Measurements from ENCODE around the gene GJB2. TPM values are rescaled to one million over a fixed set of nuclear protein-coding genes. Genes with fewer than 3 reads are reported as not detected.
A peak's percentile ranks its signal among the peaks of the same experiment; 100 is the strongest.

GJB2 gene
- total RNA-seq, 4 donors from 2014 or later = 0.35 to 0.72 (median 0.36) TPM; not detected in 1

DNA sequence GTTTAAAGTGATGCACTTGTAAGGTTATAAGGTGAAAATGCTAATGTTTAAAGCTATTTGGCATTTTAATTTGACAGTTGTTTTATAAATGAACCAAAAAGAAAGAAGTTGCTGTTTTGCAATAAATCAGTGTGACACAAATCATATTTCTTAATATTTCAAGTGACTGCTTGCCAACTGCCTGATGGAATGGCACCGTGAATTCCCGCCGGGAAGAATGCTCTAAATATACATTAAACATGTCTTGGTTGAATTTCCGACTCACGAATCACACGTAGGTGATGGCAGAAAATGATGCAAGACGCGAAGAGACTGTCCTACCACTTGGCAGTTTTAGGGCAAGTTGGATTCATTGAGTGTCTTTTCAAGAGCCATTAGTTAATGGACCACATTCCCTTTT, 3.1 kb upstream of the GJB2 start:
- intact Hi-C loops (cut with DNase I; ENCODE audit: low total_unique reads) = no loop called here
- Histone ChIP-seq H3K9me3 (no peaks in the 10 kb centered on the region), H3K27me3 (peaks cover 54 to 63% (median 59%) of the 10 kb centered on the region in 3 donors), H3K4me1 (peaks cover 17 to 19% of the 10 kb centered on the region in 2 donors), H3K27ac (no peak overlapping the region), H3K36me3 (no peaks in the 10 kb centered on the region), H3K4me3 (no peak overlapping the region)
- TF ChIP-seq, protein P1, sequence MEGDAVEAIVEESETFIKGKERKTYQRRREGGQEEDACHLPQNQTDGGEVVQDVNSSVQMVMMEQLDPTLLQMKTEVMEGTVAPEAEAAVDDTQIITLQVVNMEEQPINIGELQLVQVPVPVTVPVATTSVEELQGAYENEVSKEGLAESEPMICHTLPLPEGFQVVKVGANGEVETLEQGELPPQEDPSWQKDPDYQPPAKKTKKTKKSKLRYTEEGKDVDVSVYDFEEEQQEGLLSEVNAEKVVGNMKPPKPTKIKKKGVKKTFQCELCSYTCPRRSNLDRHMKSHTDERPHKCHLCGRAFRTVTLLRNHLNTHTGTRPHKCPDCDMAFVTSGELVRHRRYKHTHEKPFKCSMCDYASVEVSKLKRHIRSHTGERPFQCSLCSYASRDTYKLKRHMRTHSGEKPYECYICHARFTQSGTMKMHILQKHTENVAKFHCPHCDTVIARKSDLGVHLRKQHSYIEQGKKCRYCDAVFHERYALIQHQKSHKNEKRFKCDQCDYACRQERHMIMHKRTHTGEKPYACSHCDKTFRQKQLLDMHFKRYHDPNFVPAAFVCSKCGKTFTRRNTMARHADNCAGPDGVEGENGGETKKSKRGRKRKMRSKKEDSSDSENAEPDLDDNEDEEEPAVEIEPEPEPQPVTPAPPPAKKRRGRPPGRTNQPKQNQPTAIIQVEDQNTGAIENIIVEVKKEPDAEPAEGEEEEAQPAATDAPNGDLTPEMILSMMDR (IDR thresholded peaks at IDR 0.05 in 4 of 5, conservative IDR thresholded peaks at IDR 0.05 in 1 of 5) = no peak
- TF ChIP-seq POLR2A (IDR thresholded peaks at IDR 0.05) = no peak
- DNase-seq = no peak
- no peak for ATAC-seq
- in situ Hi-C loops (cut with MboI; ENCODE audit: low sequenced_read_pairs in 4 of 4) = loop anchor here (10.0 to 25.0 kb wide), 5 partner anchors 92 to 742 kb away; partner anchors contain the start of gene XPO4 (in 1 of the 4)

DNA sequence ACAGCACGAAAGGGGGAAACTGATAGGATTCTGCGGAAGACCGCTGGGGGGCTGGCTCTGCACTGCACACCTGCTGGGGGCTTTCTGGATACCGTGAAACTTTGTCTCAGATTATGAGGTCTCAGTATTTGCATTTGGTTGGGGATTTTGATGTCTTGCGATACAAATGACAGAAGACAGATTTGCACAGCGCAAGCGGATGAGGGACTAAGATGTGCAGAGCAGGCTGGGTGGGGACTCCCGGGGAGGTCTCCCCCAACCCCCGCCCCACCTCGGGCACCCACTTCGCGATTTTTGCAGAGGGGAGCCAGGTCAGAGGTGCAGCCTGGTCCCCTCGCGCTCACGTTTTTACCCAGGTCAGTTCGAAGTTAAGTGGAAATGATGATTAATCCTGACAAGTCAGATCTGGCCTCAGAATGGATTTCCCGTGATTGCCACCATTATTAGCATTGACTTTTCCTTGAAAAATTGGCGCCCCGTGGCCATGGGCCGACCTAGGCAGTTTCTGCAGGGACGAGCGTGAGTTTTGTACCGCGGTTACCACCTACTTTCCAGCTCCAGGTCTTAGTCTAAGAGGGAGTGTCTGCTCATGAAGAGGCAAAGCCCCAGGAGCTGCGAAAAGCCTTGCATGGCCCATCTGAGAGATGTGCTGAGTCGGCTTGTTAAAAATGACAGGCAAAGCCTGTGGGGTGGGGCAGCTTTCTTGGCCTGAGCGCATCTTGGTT, 1.3 kb upstream of the GJB2 start:
- intact Hi-C loops (cut with DNase I; ENCODE audit: low total_unique reads) = no loop called here
- peaks cover 54 to 65% (median 59%) of the 10 kb centered on the region in 3 donors for H3K27me3 ChIP-seq
- DNase-seq (no peak), ATAC-seq (no peak)
- in situ Hi-C loops (cut with MboI; ENCODE audit: low sequenced_read_pairs in 4 of 4) = loop anchor here (10.0 to 25.0 kb wide), 5 partner anchors 93 to 743 kb away; partner anchors contain the start of gene XPO4 (in 1 of the 4)
- H3K36me3 ChIP-seq = no peaks in the 10 kb centered on the region
- peaks cover 17 to 19% of the 10 kb centered on the region in 2 donors for H3K4me1 ChIP-seq
- H3K27ac ChIP-seq = no peak overlapping the region
- no peaks in the 10 kb centered on the region for H3K9me3 ChIP-seq
- TF ChIP-seq POLR2A (IDR thresholded peaks at IDR 0.05) = no peak
- TF ChIP-seq, protein P1 (IDR thresholded peaks at IDR 0.05 in 4 of 5, conservative IDR thresholded peaks at IDR 0.05 in 1 of 5) = no peak
- H3K4me3 ChIP-seq = peak overlapping the region in 3 of 4 donors; percentile 50 to 65 (median 62)

DNA sequence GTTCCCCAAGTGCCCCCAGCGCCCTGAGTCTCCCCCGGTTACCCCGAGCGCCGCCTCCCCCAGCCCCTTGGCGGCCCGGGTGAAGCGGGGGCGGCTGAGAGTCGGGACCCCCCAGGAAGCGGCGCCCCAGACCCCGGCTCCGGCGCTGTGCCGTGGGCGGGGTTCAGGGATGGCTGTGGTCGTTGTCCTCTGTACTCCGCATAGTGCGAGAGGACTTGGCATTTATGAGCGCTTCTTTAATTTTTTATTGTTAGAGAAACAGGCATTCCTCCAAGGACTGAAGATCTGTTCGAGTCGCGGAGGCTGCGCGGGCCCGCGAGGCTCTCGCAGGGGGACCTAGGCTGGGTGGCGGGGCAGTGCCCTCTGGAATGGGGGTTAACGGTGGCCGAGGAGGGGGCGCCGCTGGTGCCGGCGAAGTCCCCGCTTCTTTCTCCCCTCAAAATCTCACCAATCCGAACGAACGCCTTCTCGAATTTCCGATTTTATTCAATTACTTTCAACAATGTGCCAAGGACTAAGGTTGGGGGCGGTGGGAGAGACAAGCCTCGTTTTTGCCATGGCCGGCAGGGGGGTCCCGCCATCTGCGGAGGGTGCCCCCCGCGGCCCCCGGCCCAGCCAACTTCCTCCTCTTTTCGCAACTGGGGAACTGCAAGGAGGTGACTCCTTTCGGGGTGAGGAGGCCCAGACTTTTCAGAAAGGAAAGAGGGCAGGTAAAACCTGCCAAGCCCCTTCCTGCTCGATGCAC, 596 bp upstream of the GJB2 start:
- ATAC-seq (no peak), DNase-seq (no peak)
- Histone ChIP-seq H3K9me3 (no peaks in the 10 kb centered on the region), H3K36me3 (no peaks in the 10 kb centered on the region), H3K27ac (no peak overlapping the region), H3K4me1 (peaks cover 17 to 19% of the 10 kb centered on the region in 2 donors), H3K4me3 (peak overlapping the region; percentile 41 to 65 (median 56)), H3K27me3 (peaks cover 54 to 65% (median 59%) of the 10 kb centered on the region in 3 donors)
- TF ChIP-seq POLR2A (IDR thresholded peaks at IDR 0.05) = no peak
- TF ChIP-seq, protein P1 (IDR thresholded peaks at IDR 0.05 in 4 of 5, conservative IDR thresholded peaks at IDR 0.05 in 1 of 5) = no peak
- in situ Hi-C loops (cut with MboI; ENCODE audit: low sequenced_read_pairs in 4 of 4) = loop anchor here (10.0 to 25.0 kb wide), 5 partner anchors 94 to 744 kb away; partner anchors contain the start of gene XPO4 (in 1 of the 4)
- intact Hi-C loops (cut with DNase I; ENCODE audit: low total_unique reads) = no loop called here

- Histone ChIP-seq H3K36me3 (no peaks in the 10 kb centered on the region), H3K4me3 (peak overlapping the region; percentile 41 to 65 (median 56)), H3K9me3 (no peaks in the 10 kb centered on the region), H3K4me1 (peaks cover 17 to 19% of the 10 kb centered on the region in 2 donors), H3K27me3 (peaks cover 54 to 65% (median 59%) of the 10 kb centered on the region in 3 donors), H3K27ac (no peak overlapping the region)
- intact Hi-C loops (cut with DNase I; ENCODE audit: low total_unique reads) = no loop called here
- DNase-seq (no peak), ATAC-seq (peak in 1 of 2 donors; percentile 30)
- in situ Hi-C loops (cut with MboI; ENCODE audit: low sequenced_read_pairs in 4 of 4) = loop anchor here (10.0 to 25.0 kb wide), 5 partner anchors 95 to 745 kb away; partner anchors contain the start of gene XPO4 (in 1 of the 4)
- TF ChIP-seq POLR2A (IDR thresholded peaks at IDR 0.05) = no peak
- TF ChIP-seq, protein P1 (IDR thresholded peaks at IDR 0.05 in 4 of 5, conservative IDR thresholded peaks at IDR 0.05 in 1 of 5) = no peak
These were observed 441 bp downstream of the GJB2 start for GRCh38 chr13:20192158-20192835.
